NCI-H524 (cell line): ENCODE measurements around the gene FXYD2.

Experiments
- DNase-seq, 2 experiments: peaks; one replicate each; lab custom pipeline; 2025; lab: John Stamatoyannopoulos, UW

FXYD2 gene

DNA sequence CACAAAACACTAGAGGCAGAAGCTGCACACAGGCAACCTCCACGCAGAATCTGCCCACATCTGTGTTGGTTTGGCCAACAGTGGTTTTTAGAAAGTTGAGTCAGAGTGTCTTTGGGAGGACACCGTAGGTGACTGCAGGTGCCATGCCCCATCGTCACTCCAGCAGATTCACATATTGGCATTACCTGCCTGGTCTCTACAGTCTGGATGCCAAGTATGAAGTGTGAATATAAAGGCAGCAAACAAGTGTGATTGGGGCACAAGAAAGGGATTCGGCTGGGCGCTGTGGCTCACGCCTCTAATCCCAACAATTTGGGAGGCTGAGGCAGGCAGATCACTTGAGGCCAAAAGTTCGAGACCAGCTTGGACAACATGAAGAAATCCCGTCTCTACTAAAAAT lies 11.0 kb upstream of the FXYD2 start:
- no peak for DNase-seq

DNA sequence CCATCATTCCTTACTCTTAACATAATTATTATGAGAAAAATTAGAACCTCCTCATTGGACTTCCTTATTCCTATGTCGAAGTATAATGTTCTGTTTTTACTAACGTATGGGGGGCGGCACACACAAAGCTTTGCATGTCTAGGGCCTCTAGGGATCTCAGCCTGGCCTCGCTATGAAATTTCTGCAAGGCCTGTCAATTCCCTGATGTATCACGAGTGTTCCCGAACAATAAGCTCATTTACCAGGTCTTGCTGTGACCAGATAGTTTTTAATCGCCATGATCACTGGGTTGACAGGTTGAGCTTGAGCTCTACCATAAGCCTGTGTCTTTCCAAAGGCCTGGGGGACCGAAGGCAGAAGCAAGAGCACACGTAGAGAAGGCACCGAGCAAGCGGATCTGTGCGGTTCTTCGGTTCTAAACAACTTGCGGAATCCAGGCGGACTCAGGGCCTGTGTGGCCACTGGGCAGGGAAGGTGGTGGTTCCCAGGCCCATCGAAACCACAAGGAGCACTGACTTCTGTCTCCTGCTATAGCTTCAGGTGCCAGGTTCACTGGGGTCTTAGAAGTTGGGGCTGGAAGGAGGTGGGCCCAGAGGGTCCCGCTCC lies 10.4 kb upstream of the FXYD2 start:
- DNase-seq = no peak

DNA sequence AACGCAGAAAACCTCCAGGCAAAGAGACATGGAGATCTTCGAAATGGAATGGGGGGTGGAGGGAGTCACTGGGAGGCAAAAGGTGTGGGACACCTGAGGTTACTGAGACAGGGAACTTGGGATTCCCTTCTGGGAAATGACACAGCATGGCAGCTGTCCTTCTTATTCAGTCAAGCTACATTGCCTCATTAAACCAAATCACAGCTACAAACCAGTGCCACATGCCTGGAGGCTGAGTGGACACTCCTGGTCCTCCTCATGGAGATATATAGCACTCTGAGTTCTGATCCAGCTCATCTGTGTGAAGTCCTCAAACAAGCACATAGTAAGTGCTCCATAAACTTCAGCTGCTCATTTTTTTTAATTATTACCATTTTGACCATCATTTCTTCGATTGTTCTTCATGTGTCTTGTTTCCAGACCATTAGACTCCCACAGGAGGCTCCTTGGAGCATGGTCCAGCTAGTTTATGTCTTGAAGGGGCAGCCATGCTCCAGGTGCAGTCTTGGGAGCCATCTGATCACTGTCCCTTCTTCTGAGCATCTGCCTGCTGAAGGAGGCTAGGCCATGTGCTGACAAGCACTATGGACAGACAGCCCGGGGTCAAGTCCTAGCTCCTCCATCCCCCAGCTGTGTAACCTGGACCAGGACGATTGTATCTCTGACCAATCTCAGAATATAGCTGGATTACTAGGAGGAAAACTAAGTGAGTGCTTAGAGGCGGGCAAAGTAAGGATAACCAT lies 9.7 kb upstream of the FXYD2 start:
- DNase-seq = no peak

DNA sequence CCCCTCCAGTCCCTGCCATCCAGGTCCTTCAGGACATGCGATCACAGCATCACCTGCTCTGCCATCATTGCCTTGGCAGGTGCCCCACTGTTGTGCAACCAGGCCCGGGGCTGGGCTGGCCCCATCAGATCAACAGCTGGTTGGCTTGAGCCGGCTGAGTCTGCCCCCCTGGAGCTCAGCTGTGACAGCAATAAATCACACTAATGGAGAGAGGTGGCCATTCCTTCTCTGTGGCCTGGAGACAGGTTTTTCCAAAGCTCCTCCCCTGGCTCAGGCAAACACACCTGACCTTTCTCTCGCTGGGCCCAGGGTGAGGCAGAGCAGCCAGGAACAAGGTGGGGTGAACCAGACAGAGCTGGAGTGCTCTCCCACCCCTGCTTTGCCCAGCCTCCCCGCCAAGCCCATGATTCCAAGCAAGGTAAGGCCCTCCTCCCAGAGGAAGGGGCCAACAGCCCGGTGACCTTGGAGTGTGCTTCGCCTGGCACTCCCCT lies 8.9 kb upstream of the FXYD2 start:
- peak in 1 of 2 experiments; percentile 35 for DNase-seq

DNA sequence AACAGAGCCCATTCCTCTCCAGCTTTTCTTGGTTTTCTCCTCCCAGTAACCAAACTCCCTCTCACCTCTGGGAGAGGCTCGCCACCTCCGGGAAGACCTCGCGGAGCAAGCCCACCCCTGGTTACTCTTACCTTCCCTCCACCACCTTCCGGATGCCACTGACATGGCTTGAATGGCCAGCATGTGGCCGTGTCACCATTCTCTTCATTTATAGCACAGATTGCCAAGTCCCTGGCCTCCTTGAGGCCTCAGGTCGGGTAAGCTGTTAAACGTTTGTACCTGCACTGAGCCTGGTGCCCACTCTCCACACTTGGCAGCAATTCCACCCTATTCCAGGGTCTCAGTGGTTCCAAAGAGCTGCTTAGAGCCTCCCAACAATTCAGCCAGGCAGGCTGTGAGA lies 8.0 kb upstream of the FXYD2 start:
- DNase-seq = no peak

DNA sequence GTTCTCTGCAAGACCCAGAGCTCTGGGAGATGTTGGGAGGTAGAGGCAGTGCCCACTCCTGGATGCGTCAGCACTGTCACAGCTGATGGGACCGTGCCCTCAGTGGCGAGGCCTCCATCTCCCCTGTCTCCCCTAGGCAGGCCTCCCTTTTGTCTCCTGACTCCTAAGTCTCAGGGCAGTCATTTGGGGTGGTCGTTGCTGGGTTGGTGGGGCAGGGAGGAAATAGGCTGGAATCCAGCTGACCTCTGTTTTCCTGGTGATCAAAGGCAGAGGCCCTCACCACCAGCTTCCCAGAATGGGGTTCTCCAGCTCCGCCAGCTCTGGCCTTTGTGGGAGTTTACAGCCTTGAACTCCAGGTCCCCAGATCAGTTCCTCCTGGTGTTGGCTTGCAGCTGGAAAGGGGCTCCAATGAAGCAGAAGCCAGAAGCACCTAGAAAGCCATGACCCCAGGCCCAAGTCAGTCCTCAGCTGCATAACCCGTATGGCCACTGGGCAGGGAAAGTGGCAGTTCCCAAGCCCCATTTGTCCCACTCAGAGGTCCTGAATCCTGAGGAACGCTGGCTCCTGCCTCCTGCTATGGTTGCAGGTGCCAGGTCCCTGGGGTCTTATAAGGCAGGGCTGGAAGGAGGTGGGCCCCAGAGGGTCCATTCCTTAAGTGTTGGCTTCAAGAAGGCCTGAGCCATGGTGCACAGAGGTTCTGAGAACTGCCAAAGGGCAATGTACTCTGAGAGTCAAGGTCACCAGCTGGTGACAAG lies 7.3 kb upstream of the FXYD2 start:
- no peak for DNase-seq

DNA sequence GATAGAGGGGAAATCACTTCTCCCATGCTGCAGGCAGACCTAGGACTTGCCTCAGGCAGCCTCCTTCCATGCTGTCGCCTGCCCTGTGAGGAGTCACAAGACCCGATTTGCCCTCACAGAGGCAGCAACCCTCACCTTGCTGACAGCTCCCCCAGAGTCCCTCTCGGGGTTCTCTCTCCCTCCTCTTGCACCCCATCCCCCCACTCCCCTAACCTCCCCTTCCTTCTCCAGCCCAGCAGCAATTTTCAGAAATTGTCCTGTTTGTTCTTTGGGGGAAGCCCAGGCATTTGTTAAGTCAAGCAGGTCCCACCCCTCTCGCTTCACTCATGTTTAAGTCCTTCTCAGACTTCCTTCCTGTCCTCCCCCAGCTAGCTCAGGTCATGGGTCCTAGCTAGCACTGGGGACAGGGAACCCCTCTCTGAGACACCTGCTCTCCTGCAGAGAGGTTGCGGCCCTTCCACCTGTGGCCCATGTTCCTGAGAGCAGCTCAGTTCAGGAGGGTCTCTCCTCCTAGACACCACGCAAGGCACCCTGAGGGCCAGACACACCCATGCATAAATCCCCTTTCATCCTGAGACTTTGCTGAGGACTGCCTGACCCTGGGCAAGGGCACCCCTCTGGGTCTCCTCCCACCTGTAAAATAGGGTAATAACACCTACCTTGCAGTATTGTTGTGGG lies 6.3 kb upstream of the FXYD2 start:
- DNase-seq = no peak

DNA sequence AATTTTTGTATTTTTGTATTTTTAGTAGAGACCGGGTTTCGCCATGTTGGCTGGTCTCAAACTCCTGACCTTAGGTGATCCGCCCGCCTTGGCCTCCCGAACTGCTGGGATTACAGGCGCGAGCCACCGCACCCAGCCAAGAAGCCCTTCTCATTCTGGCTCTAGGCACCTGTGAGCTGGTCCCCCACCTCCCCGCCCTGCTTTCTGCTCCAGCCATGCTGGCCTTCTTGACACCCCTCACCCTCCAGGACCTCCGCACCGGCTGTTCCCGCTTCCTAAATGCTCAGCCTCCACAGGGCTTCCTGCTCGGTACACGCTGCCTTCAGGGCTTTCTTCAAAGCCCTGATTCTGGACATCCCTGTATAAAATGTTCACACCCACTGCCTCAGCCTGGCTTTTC lies 5.5 kb upstream of the FXYD2 start:
- no peak for DNase-seq

DNA sequence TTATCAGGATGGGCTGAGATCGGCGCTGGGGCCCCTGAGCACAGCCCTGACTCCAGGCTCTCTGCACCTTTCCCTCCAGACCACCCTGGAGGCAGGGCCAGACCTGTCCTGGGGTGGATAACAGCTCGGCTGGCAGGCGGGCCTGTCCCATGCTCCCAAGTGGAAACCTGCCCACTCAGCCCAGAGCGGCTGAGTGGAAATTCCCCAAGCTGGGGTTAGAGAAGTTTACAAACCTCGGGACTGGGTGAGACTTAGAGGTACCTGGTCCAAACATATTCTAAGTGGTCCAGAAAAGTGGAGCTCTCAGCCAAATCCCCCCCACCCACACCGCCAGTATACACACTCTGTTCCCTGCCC lies 4.8 kb upstream of the FXYD2 start:
- no peak for DNase-seq

DNA sequence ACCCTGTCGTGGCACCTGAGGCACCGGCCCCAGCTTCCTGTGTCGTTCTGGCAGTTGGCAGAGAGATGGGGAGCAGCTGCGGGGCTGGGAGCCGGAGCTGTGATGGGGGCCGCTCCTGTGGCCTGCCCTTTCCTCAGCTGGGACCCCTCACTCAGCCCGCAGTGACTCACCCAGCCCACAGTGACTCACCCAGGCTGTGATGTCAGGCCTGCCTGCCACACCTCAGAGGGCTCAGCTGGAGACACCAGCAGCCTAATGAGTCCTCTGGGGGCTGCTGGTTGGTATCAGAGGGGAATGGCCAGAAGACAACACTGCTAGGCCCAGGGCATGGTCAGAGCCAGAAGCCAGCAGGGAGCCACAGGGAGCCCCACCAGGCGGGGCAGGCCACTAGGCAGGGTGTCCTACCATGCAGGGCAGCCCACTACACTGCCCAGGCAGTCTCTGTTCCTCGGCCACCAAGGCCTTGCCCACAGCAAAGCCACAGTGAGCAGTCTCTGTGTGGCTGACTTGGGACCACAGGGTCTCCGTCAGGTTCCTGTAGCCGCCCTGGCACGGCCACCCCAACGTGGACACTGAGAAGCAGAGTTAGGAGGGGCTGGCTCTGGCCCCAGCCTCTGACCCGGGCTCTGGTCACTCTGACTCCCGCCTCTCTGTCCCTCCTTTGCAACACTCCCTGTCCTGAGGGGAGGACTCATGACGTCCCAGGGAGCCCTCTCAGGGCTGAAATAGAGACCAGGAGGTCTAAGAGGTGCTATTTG lies 4.2 kb upstream of the FXYD2 start:
- no peak for DNase-seq

DNA sequence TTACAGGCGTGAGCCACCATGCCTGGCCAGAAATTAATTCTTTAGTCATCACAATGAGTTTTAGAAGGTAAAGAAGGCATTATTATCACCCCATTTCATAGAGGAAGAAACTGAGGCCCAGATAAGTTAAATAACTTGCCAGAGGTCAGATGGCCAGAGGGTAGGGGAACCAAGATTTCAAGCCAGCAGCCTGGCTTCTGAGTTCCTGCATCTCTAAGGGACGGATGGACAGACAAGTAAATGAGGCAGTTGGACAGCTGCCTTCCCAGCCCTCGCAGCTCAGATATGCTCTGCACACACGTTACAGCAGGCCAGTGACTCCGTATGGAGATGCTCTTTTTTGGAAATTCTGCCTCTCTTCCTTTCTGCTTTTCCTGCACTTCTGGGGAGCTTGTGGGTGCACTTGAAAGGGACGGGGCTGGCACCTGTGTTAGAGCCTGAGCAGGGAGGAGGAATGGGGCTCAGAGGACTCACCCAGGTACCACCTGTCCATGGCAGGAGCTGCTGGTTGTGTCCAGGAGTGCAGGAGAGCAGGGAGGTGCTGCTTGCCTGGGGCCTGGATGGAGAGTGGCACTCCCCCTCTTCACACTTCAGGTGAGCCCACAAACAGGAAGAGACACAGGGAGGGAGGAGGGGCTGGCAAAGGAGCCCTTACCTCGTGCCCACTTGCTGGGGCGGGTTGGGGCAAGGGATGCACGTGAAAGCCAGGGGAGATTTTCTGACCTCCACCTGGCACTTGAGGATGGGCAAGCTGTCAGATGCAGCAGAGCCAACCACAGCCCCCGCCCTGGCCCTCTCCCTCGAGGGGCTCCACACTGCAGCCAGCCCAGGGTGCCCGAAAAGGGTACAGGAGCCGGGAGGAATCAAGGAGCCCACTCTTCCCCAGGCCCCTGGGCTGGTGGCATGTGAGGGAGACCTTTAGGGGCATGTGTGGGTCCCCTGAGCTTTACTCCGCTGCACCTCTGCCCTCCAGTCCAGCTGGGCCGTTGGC lies 3.3 kb upstream of the FXYD2 start:
- no peak for DNase-seq

DNA sequence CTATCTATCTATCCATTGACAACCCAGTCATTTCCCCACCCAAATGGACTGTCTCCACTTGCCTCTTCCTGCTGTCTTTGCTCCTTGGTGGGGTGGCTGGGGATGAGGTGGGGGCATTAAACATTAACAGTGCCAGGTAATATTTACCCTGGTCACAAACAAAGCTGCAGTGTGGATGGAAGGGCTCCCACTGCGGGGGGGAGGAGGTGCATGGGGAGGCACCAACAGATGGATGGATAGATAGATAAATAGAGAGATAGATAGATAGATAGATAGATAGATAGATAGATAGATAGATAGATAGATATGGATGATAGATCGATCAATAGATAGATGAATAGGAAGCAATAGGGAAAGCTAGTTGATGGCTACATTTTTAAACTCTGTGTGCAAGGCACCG lies 2.3 kb upstream of the FXYD2 start:
- no peak for DNase-seq

DNA sequence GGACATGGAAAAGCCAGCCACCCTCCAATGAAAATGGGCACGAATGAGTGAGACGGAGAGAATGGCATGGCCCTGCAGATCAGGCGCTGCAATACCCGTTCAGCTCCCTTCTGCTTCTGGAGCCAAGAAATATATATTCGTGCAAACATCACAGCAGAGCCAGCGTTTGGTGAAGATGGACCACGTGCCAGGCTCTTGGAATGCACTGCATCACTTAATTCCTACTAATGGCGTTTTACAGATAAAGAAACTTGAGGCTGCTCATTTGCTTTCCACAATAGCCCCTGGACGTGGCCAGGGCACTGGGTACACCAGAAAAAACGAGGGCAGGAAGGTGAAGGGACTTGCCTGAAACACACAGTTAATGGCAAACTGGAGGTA lies 1.6 kb upstream of the FXYD2 start:
- DNase-seq = no peak

DNA sequence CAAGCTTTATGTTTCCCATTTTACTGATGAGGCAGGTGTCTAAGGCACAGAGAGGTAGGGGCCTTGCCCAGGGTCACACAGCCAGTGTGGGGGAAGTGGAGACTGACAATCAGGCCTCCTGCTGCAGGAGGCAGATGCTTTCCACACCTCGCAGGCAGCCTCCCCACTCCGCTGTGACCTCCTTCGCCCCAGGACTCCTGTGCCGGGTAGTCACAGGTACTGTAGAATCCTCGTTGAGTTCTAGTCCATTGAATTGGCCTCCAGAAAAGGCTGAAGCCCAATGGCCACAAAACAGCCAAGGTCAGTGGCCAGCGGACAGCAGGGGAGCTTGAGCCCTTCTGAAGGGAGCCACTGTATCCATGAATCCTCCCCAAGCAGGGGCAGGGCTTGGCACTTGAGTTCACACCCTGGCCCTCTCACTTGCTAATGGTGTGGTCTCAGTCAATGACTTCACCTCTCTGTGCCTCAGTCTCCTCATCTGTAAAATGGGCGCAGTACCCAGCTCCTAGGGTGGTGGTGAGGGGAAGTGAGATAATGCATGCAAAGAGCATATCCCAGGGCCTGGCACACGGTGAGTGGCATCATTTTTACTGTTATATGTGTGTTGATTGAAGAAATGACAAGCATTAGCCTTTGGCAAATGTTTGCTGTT lies 1.1 kb upstream of the FXYD2 start:
- no peak for DNase-seq

DNA sequence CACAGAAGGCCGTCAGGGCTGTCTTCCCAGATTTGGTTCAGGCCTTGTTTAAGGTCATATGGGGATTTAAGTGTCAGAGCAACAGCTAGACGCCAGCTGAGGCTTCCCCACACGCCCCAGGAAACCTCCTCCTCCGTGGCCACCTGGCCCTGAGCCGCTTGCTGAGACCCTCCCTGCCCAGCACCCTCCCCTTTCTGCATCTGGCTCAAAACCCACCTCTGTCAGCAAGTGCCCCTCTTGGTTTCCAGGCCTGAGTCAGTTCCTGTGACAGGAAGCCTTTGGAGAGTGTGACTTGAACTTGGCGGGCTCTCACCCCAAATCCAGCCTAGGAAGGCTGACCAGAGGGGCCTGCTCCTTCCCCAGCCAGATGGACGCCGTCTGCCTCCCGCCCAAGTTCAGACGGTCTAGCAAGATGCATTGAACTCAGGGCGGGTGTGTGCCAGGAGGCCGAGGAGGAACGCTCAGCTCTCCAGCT lies 561 bp downstream of the FXYD2 start:
- peak; percentile 40 to 75 for DNase-seq

DNA sequence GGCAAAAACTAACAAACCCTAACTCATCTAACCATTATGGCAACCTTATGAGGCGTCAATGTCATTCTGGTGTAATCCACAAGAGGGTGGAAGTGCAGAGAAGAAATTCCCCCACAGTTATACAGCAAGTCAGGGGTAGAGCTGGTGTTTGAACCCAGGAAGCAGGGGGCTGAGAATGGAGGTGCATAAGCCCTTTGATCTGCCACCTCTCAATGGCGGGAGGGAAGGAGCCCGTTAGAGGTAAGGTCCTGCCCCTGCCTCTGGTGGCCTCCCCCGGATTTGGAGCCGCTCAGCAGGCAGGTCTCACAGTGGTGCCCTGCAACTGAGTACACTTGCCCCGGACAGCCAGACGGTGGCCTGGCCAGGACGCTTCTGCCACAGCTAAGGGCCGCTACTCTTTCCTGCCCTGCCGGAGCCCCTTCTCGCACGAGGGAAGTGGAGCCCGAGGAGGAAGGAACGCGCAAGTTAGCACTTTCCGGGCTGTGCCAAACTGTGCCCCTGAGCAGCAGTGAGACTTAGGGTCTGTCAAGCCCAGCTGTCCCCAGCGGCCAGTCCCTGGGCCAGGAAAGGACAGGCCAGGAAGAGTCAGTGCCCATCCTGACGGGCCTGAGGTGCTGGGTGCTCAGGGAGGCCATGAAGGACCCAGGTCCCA lies 1.1 kb downstream of the FXYD2 start:
- DNase-seq = no peak

DNA sequence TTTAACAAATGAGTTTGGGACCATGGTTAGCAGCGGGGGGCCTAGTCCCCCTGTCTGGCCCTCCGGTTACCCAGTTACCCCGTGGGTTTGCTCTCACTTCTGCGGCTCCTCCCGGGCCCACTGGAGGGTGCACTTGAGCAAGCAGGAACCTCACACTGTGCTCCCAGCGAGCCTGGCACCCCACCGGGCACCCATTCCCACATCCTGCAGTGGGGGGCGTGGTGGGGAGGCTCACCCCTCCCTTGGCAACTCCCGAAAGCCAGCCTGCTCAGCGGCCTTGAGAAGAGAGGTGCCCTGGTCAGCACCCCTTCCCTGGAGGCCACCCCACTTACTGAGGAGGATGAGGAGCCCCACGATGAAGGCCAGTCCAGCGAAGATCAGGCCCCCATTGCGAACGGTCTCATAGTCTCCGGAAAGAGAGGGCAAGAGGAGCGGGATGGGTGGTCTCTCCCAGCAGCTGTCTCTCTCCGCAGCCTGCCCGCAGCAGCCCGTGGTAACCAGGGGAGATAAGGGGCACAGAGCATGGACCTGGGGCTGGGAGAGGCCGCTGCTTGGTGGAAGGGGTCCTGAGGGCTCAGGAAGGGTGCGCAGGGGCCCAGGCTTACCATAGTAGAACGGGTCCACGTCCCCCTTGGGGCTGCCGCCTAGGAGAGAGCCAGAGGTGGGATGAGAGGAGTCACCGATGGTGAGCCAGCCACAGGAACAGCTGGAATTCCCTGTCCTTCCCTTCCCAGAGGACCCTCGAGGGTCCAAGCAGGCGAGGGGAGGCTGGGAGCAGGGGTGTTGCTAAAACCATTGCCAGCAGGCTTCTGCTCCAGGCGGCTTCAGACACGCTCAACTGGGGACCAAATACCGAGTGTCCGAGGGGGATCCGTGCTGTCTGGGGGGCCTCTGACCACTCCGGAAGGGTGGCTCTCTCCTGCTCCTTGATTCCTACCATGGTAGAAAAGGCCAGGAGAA lies 2.2 kb downstream of the FXYD2 start:
- DNase-seq = peak in 1 of 2 experiments; percentile 39

DNA sequence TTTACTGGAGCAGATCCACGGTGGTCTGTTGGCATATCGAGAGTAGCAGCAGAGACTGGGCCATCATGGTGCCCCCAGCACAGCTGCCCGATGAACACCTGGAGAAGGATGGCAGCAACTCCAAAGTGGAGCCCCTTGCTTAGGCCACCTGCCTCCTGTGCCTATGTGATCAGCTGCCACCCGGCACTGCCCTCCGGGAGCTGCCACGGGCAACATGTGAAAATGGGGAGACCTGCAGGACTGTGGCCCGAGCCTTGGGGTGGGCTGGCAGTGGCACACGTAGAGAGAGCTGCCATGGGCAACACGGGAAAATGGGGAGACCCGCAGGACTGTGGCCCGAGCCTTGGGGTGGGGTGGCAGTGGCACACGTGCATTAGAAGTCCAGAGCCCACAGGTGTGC lies 3.1 kb downstream of the FXYD2 start:
- DNase-seq = no peak
